OCI-LY7 (cell line): ENCODE results near the gene PDS5A. TPM values are rescaled to one million over a fixed set of nuclear protein-coding genes. Genes with fewer than 3 reads are reported as not detected.
"Not testable (repeated sequence)": the region's sequence is repeated elsewhere in the genome, so short reads cannot be mapped to it uniquely, and the experiment has no call there.

ENCODE experiments used
- BruUV-seq: library from RNA; stranded (reverse); fragments of 400-500 nt; replicated peaks from 2 replicates; lab custom pipeline; 2021; lab: Mats Ljungman, UMichigan
- CTCF ChIA-PET: fragments of 300-600 bp; sonication (Branson Sonifier 250); formaldehyde crosslinking; loops from one replicate; lab custom pipeline; 2022; ENCODE audit warnings: antibody characterized with exemption; ENCODE audit not compliant: unreplicated experiment; lab: Charles Lee
- POLR2A ChIA-PET: fragments of 300-600 bp; sonication (Branson Sonifier 250); formaldehyde crosslinking; loops from one replicate; lab custom pipeline; 2022; ENCODE audit warnings: antibody characterized with exemption; lab: Charles Lee
- DNase-seq: peaks from one replicate; pipeline ENCODE4 v3.0.0-alpha.2; 2015; ENCODE audit warnings: low spot score
- H2AFZ ChIP-seq: fragments of 200-600 bp; sonication (generic), shearing (Covaris generic); 2 replicates; pipeline ENCODE4 v1.6.1; 2014; ENCODE audit warnings: mild to moderate bottlenecking, antibody characterized with exemption, low read length, moderate library complexity
- H3K27ac ChIP-seq: fragments of 200-600 bp; sonication (generic); 2 replicates; pipeline ENCODE4 v1.5.1; 2014; ENCODE audit warnings: mixed run types, low read depth, mild to moderate bottlenecking, moderate library complexity, low read length, inconsistent platforms; ENCODE audit not compliant: poor library complexity, severe bottlenecking
- H3K36me3 ChIP-seq: fragments of 200-600 bp; sonication (generic); 2 replicates; pipeline ENCODE4 v1.6.1; 2014; ENCODE audit warnings: mild to moderate bottlenecking, antibody characterized with exemption, low read length, moderate library complexity, mixed read lengths; ENCODE audit not compliant: insufficient read depth
- H3K4me1 ChIP-seq: fragments of 200-600 bp; sonication (generic); 2 replicates; pipeline ENCODE4 v1.5.1; 2014; ENCODE audit warnings: mild to moderate bottlenecking, low read length; ENCODE audit not compliant: insufficient read depth, poor library complexity, severe bottlenecking
- H3K4me2 ChIP-seq: fragments of 200-600 bp; sonication (generic); 2 replicates; pipeline ENCODE4 v1.6.1; 2014; ENCODE audit warnings: mild to moderate bottlenecking, low read length
- H3K4me3 ChIP-seq: fragments of 200-600 bp; sonication (generic); 2 replicates; pipeline ENCODE4 v1.5.1; 2014; ENCODE audit warnings: mild to moderate bottlenecking, low read depth, low read length; ENCODE audit not compliant: poor library complexity, severe bottlenecking
- H3K79me2 ChIP-seq: fragments of 200-600 bp; sonication (generic); 2 replicates; pipeline ENCODE4 v1.6.1; 2016; ENCODE audit warnings: low read depth, mild to moderate bottlenecking, low read length, moderate library complexity, mixed read lengths; ENCODE audit not compliant: insufficient read depth
- H3K9me2 ChIP-seq: fragments of 200-600 bp; sonication (generic); 2 replicates; pipeline ENCODE4 v1.6.1; 2016; ENCODE audit warnings: mild to moderate bottlenecking, low read length, mixed read lengths; ENCODE audit not compliant: insufficient read depth
- H3K9me3 ChIP-seq: fragments of 200-600 bp; sonication (generic); 2 replicates; pipeline ENCODE4 v1.6.1; 2014; ENCODE audit warnings: mild to moderate bottlenecking, mixed run types, low read length, mixed read lengths
- H4K20me1 ChIP-seq: fragments of 200-600 bp; sonication (generic); 2 replicates; pipeline ENCODE4 v1.6.1; 2014; ENCODE audit warnings: mild to moderate bottlenecking, antibody characterized with exemption, low read length, moderate library complexity, mixed read lengths; ENCODE audit not compliant: insufficient read depth
- EZH2phosphoT487 ChIP-seq: fragments of 200-600 bp; sonication (generic); IDR thresholded peaks from 2 replicates; pipeline ENCODE4 v1.6.1; 2018; ENCODE audit warnings: low read depth, borderline replicate concordance, mild to moderate bottlenecking, mixed run types, antibody characterized with exemption, low read length, moderate library complexity, mixed read lengths
- intact Hi-C: fragments of 100-400 bp; cut with micrococcal nuclease; formaldehyde crosslinking; loops from one replicate; pipeline ENCODE4 v1.10.0; 2022; ENCODE audit not compliant: unreplicated experiment
- total RNA-seq, 2 experiments: library from RNA; depleted of rRNA in 1 of 2; stranded (reverse); fragments of >200 nt in 1 of 2; shearing (Covaris generic) in 1 of 2; gene quantifications; 2 replicates each; pipeline ENCODE4 v1.2.3, GENCODE V29; 2014 to 2022
- TF ChIP-seq, protein P1 (sequence below): fragments of 200-600 bp; sonication (generic); conservative IDR thresholded peaks from 2 replicates; pipeline ENCODE4 v1.5.1; 2014; ENCODE audit warnings: mild to moderate bottlenecking, antibody characterized with exemption, low read length, moderate library complexity, mixed read lengths

PDS5A gene
- total RNA-seq, 2 experiments from 2014 or later, result 69.5 to 114 TPM

DNA sequence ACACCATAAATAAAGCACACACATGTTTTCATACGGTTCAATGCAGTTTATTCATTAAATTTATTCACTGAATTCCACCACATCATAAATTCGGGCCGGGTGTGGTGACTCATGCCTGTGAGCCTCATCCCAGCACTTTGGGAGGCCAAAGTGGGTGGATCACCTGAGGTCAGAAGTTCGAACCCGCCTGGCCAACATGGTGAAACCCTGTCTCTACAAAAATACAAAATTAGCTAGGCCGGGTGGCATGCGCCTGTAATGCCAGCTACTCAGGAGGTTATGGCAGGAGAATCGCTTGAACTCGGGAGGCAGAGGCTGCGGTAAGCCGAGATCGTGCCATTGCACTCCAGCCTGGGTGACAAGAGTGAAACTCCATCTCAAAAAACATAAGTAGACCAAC lies 131.6 kb downstream of the PDS5A start:
- TF ChIP-seq EZH2phosphoT487, result no peak
- TF ChIP-seq, protein P1, sequence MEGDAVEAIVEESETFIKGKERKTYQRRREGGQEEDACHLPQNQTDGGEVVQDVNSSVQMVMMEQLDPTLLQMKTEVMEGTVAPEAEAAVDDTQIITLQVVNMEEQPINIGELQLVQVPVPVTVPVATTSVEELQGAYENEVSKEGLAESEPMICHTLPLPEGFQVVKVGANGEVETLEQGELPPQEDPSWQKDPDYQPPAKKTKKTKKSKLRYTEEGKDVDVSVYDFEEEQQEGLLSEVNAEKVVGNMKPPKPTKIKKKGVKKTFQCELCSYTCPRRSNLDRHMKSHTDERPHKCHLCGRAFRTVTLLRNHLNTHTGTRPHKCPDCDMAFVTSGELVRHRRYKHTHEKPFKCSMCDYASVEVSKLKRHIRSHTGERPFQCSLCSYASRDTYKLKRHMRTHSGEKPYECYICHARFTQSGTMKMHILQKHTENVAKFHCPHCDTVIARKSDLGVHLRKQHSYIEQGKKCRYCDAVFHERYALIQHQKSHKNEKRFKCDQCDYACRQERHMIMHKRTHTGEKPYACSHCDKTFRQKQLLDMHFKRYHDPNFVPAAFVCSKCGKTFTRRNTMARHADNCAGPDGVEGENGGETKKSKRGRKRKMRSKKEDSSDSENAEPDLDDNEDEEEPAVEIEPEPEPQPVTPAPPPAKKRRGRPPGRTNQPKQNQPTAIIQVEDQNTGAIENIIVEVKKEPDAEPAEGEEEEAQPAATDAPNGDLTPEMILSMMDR, result no peak

DNA sequence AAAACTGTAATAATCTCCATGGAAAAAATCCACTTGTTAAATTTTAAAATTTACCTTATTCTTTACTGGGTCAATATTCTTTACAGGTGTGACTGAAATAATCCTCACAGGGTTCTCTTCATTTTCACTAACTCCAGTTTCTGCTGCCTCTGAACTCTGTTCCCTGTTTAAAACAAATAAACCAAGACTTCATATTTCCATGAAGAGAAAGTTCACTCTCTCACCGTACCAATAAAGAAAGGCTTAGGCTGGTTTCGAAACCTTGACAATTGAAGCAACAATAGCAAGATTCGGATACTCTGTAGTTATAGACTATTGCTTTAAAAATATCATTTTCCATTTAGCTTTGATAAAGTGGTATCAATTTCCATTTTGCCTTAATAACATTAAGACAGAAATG lies 135.8 kb downstream of the PDS5A start:
- intact Hi-C loops, result no loop called here
- TF ChIP-seq, protein P1, result no peak
- no peak for TF ChIP-seq EZH2phosphoT487
- no peak for DNase-seq
- ChIA-PET POLR2A (no interaction called here), CTCF (no interaction called here)
- Histone ChIP-seq H3K9me2 (no peaks in the 10 kb centered on the region), H2AFZ (no peak overlapping the region), H3K79me2 (no peaks in the 10 kb centered on the region), H3K4me3 (no peak overlapping the region), H3K4me2 (no peak overlapping the region), H3K27ac (no peak overlapping the region), H3K4me1 (no peaks in the 10 kb centered on the region), H3K9me3 (no peaks in the 10 kb centered on the region), H4K20me1 (no peaks in the 10 kb centered on the region), H3K36me3 (peaks cover 85% of the 10 kb centered on the region)
- BruUV-seq, result no TSS peak

More for the DNA sequence above, 131.6 kb downstream of the PDS5A start:
- no peaks in the 10 kb centered on the region for H3K4me1 ChIP-seq
- H3K36me3 ChIP-seq, result peaks cover 76% of the 10 kb centered on the region
- ChIA-PET POLR2A (interaction anchor here (0.6 to 0.7 kb wide), 2 partner anchors 57 to 115 kb away, joined by 3 to 4 read pairs; no protein-coding TSS in a partner anchor), CTCF (no interaction called here)
- H3K4me3 ChIP-seq, result no peak overlapping the region
- H3K4me2 ChIP-seq, result no peak overlapping the region
- no TSS peak for BruUV-seq
- no peak for DNase-seq
- no peak overlapping the region for H3K27ac ChIP-seq
- no peak overlapping the region for H2AFZ ChIP-seq
- H3K9me2 ChIP-seq, result no peaks in the 10 kb centered on the region
- H3K9me3 ChIP-seq, result no peaks in the 10 kb centered on the region
- H3K79me2 ChIP-seq, result no peaks in the 10 kb centered on the region
- H4K20me1 ChIP-seq, result no peaks in the 10 kb centered on the region
- intact Hi-C loops, result no loop called here

DNA sequence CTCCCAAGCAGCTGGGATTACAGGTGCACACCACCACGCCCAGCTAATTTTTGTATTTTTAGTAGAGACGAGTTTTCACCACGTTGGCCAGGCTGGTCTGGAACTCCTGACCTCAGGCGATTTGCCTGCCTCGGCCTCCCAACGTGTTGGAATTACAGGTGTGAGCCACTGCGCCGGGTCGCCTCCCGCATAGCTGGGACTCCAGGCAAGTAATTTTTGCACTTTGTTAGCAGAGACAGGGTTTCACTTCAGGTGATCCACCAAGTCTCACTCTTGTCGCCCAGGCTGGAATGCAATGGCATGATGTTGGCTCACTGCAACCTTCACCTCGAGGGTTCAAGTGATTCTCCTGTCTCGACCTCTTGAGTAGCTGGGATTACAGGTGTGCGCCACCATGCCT lies 137.2 kb downstream of the PDS5A start:
- H3K9me2 ChIP-seq, H3K4me1 ChIP-seq, CTCF ChIA-PET, H3K4me3 ChIP-seq, H2AFZ ChIP-seq, BruUV-seq, H4K20me1 ChIP-seq, intact Hi-C loops, H3K27ac ChIP-seq, H3K9me3 ChIP-seq, H3K4me2 ChIP-seq, H3K79me2 ChIP-seq, DNase-seq: not testable (repeated sequence)
- POLR2A ChIA-PET, result interaction anchor here (1.0 kb wide), 1 partner anchor 12 kb away, joined by 3 read pairs; no protein-coding TSS in a partner anchor
- peaks cover 86% of the 10 kb centered on the region for H3K36me3 ChIP-seq
